ENCODE results near the gene HOXC6. TPM values are rescaled to one million over a fixed set of nuclear protein-coding genes. Genes with fewer than 3 reads are reported as not detected.

The HOXC6 gene
- total RNA-seq, 3 donors from 2014 or later: 3.3 to 4.1 (median 4.0) TPM

GRCh38 chr12:54060174-54060974 is 32.1 kb downstream of the HOXC6 start:
- no peak overlapping the region for H3K27ac ChIP-seq
- H3K4me3 ChIP-seq: no peak overlapping the region

GRCh38 chr12:54060975-54061778 is 32.9 kb downstream of the HOXC6 start:
- Histone ChIP-seq H3K4me3 (no peak overlapping the region), H3K4me1 (no peaks in the 10 kb centered on the region), H3K27me3 (no peaks in the 10 kb centered on the region), H3K27ac (no peak overlapping the region), H3K9me3 (no peaks in the 10 kb centered on the region), H3K36me3 (no peaks in the 10 kb centered on the region)
- no peak for TF ChIP-seq POLR2A (IDR thresholded peaks at IDR 0.05)
- TF ChIP-seq CTCF (IDR thresholded peaks at IDR 0.05): no peak
- TF ChIP-seq POLR2AphosphoS5 (IDR thresholded peaks at IDR 0.05): no peak
- intact Hi-C loops (cut with DNase I; ENCODE audit: low total_unique reads): no loop called here
- no peak for DNase-seq (ENCODE audit: low spot score in 2 of 2)

More at GRCh38 chr12:54060174-54060974, 32.1 kb downstream of the HOXC6 start:
- H3K4me1 ChIP-seq: no peaks in the 10 kb centered on the region
- no peak for TF ChIP-seq POLR2A (IDR thresholded peaks at IDR 0.05)
- TF ChIP-seq POLR2AphosphoS5 (IDR thresholded peaks at IDR 0.05): no peak
- TF ChIP-seq CTCF (IDR thresholded peaks at IDR 0.05): no peak
- H3K9me3 ChIP-seq: no peaks in the 10 kb centered on the region
- H3K36me3 ChIP-seq: no peaks in the 10 kb centered on the region
- DNase-seq (ENCODE audit: low spot score in 2 of 2): no peak
- H3K27me3 ChIP-seq: no peaks in the 10 kb centered on the region
- intact Hi-C loops (cut with DNase I; ENCODE audit: low total_unique reads): no loop called here

- no peaks in the 10 kb centered on the region for H3K36me3 ChIP-seq
- intact Hi-C loops (cut with DNase I; ENCODE audit: low total_unique reads): no loop called here
- H3K9me3 ChIP-seq: no peaks in the 10 kb centered on the region
- DNase-seq (ENCODE audit: low spot score in 2 of 2): no peak
- H3K4me1 ChIP-seq: no peaks in the 10 kb centered on the region
- H3K4me3 ChIP-seq: no peak overlapping the region
- H3K27me3 ChIP-seq: no peaks in the 10 kb centered on the region
- TF ChIP-seq POLR2AphosphoS5 (IDR thresholded peaks at IDR 0.05): no peak
- no peak for TF ChIP-seq CTCF (IDR thresholded peaks at IDR 0.05)
- TF ChIP-seq POLR2A (IDR thresholded peaks at IDR 0.05): no peak
- H3K27ac ChIP-seq: no peak overlapping the region
These were observed 37.4 kb downstream of the HOXC6 start for GRCh38 chr12:54065677-54066076.

GRCh38 chr12:54066408-54066807 is 38.2 kb downstream of the HOXC6 start:
- no peaks in the 10 kb centered on the region for H3K4me1 ChIP-seq
- intact Hi-C loops (cut with DNase I; ENCODE audit: low total_unique reads): no loop called here
- TF ChIP-seq POLR2A (IDR thresholded peaks at IDR 0.05) (no peak), CTCF (IDR thresholded peaks at IDR 0.05) (no peak), POLR2AphosphoS5 (IDR thresholded peaks at IDR 0.05) (no peak)
- no peaks in the 10 kb centered on the region for H3K36me3 ChIP-seq
- H3K27me3 ChIP-seq: no peaks in the 10 kb centered on the region
- H3K9me3 ChIP-seq: no peaks in the 10 kb centered on the region
- no peak for DNase-seq (ENCODE audit: low spot score in 2 of 2)
- H3K4me3 ChIP-seq: no peak overlapping the region
- H3K27ac ChIP-seq: no peak overlapping the region
